Activated CD4-positive, alpha-beta memory T cell treated with anti-CD3 and anti-CD28 coated beads, Interleukin-2, amount 10 ng/mL, durations not matched to agents 7 days and 5 days (primary cell): ENCODE results near the gene GALNT10. TPM values are rescaled to one million over a fixed set of nuclear protein-coding genes. Genes with fewer than 3 reads are reported as not detected.

Experiments used
- CTCF ChIA-PET: fragments of 350-600 bp; sonication (Branson Sonifier 250); formaldehyde crosslinking; loops from one replicate; lab custom pipeline; 2021; ENCODE audit warnings: antibody characterized with exemption, inconsistent platforms; lab: Charles Lee
- POLR2A ChIA-PET: fragments of 350-600 bp; sonication (Branson Sonifier 250); formaldehyde crosslinking; loops from one replicate; lab custom pipeline; 2021; ENCODE audit warnings: antibody characterized with exemption; lab: Charles Lee
- DNase-seq: peaks from one replicate; pipeline ENCODE4 v3.0.0-alpha.2; 2020
- H3K27ac Mint-ChIP-seq: one replicate; pipeline ENCODE4 v1.8.0; 2021; ENCODE audit warnings: mild to moderate bottlenecking, mixed read lengths
- H3K27me3 Mint-ChIP-seq: one replicate; pipeline ENCODE4 v1.8.0; 2021; ENCODE audit warnings: mixed read lengths
- H3K36me3 Mint-ChIP-seq: one replicate; pipeline ENCODE4 v1.8.0; 2021; ENCODE audit warnings: low read depth, mixed read lengths
- H3K4me1 Mint-ChIP-seq: one replicate; pipeline ENCODE4 v1.8.0; 2021; ENCODE audit warnings: mixed read lengths
- H3K4me3 Mint-ChIP-seq: one replicate; pipeline ENCODE4 v1.8.0; 2021; ENCODE audit warnings: mild to moderate bottlenecking, mixed read lengths
- H3K9me3 Mint-ChIP-seq: one replicate; pipeline ENCODE4 v1.8.0; 2021; ENCODE audit warnings: mixed read lengths
- total RNA-seq, 2 experiments: library from RNA; stranded (reverse); gene quantifications; one replicate each; pipeline ENCODE4 v1.2.3, GENCODE V29; 2021

Gene GALNT10
- total RNA-seq, 2 experiments from 2014 or later, result 38.6 to 40.4 TPM

DNA sequence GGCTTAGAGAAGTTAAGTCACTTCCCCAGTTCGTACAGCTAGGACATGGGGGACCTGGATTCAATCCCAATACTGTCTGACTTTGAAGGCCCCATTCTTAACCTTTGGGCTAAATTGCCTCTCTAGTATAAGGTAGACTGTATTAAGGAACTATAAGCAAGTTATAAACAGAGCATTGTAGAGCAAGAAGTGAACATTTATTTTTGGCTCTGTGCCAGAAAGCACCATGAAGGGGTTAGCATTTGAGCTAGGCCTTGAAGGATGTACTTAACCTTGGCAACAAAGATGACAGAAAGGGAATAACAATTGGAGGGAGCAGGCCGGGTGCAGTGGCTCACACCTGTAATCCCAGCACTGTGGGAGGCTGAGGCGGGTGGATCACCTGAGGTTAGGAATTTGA, 32.8 kb downstream of the GALNT10 start:
- POLR2A ChIA-PET, result no interaction called here
- CTCF ChIA-PET, result no interaction called here
- no peak overlapping the region for H3K27ac Mint-ChIP-seq
- H3K9me3 Mint-ChIP-seq, result peaks cover 22% of the 10 kb centered on the region
- peaks cover 48% of the 10 kb centered on the region for H3K4me1 Mint-ChIP-seq
- no peak overlapping the region for H3K4me3 Mint-ChIP-seq
- no peaks in the 10 kb centered on the region for H3K27me3 Mint-ChIP-seq
- no peak for DNase-seq
- H3K36me3 Mint-ChIP-seq, result peaks cover 54% of the 10 kb centered on the region

DNA sequence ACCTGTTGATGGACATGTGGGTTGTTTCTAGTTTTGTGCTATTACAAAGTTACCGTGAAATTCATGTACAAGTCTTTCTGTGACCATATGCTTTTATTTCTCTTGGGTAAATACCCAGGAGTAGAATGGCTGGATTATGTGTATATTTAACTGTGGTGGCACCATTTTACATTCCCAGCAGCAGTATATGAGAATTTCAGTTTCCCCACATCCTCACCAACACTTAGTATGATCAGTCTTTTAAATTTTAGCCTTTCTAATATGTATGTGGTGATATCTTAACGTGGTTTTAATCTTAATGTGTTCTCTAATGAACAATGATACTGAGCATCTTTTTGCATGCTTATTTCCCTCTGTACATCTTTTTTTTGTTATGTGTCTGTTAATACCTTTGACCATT, 36.6 kb downstream of the GALNT10 start:
- Mint-ChIP-seq H3K4me1 (peaks cover 40% of the 10 kb centered on the region), H3K36me3 (peaks cover 57% of the 10 kb centered on the region), H3K9me3 (peaks cover 22% of the 10 kb centered on the region), H3K4me3 (no peak overlapping the region), H3K27me3 (no peaks in the 10 kb centered on the region), H3K27ac (no peak overlapping the region)
- POLR2A ChIA-PET, result no interaction called here
- no peak for DNase-seq
- CTCF ChIA-PET, result interaction anchor here (1.0 to 1.2 kb wide), 2 partner anchors 9 to 37 kb away, joined by 3 read pairs; no protein-coding TSS in a partner anchor

DNA sequence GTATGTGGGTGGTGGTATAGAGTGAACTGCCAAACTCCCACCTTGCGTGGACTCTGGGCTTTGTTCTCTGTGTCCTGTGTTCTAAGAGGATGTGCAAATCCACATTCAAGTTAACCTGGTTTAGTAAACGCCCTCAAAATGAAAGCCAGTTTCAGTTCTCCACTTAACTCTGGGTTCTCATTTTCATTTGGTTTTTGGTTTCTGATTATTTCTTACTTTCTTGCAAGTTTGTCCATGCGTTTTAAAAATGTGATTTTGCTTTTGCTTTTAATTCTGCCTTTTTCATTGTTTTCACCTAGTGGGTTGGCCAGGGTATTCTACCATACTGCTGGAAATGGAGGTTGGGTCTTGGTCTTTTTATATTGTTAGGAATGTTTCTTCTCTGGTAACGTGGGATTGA, 38.2 kb downstream of the GALNT10 start:
- Mint-ChIP-seq H3K4me1 (peaks cover 38% of the 10 kb centered on the region), H3K36me3 (peaks cover 52% of the 10 kb centered on the region), H3K4me3 (no peak overlapping the region), H3K27ac (peak overlapping the region; percentile 56), H3K9me3 (peaks cover 22% of the 10 kb centered on the region), H3K27me3 (no peaks in the 10 kb centered on the region)
- ChIA-PET POLR2A (no interaction called here), CTCF (no interaction called here)
- no peak for DNase-seq

DNA sequence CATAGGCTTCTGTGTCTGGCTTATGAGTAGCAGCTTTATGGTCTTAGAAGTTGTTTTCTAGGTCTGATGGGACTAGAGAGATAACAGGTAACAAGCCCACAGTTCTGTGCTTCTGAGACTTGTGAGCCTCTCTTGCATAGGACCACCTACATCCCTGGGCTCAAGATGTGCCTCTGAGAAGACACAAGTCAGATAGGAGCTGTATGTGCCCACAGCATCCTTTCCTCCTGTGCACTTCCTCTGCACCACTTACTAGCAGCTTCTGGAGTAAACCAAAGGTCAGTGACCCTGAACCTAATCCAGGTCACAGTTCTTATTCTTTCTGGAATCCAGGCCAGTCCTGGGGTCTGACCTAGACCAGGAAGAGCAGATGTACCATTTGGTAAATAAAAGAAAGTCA, 40.0 kb downstream of the GALNT10 start:
- ChIA-PET POLR2A (interaction anchor here (1.1 to 2.4 kb wide), 4 partner anchors 9 to 214 kb away, joined by 3 to 8 read pairs (median 5); partner anchors contain the start of gene GALNT10), CTCF (interaction anchor here (1.1 to 2.2 kb wide), 3 partner anchors 27 to 33 kb away, joined by 3 to 7 read pairs (median 4); no protein-coding TSS in a partner anchor)
- H3K27ac Mint-ChIP-seq, result no peak overlapping the region
- no peaks in the 10 kb centered on the region for H3K27me3 Mint-ChIP-seq
- peaks cover 22% of the 10 kb centered on the region for H3K9me3 Mint-ChIP-seq
- DNase-seq, result no peak
- peaks cover 47% of the 10 kb centered on the region for H3K4me1 Mint-ChIP-seq
- no peak overlapping the region for H3K4me3 Mint-ChIP-seq
- H3K36me3 Mint-ChIP-seq, result peaks cover 45% of the 10 kb centered on the region

DNA sequence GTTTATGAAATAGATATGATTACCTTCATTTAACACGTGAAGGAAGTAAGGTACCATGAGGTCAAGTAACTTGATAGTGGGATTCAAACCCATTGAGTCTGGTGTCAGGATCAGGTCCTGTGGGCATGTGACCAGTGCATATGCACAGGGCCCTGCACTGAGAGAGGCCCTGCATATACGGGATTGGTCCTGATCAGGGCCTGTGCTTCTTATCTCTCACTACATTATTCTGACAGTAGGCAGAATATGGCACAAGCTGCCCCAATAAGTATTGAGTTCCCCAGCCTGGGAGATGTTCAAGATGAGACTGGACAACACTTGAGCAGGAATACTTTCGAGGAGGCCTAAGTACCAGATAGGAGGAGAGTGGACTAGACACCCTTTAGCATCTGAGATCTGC, 44.0 kb downstream of the GALNT10 start:
- DNase-seq, result no peak
- H3K27me3 Mint-ChIP-seq, result no peaks in the 10 kb centered on the region
- H3K4me1 Mint-ChIP-seq, result peaks cover 45% of the 10 kb centered on the region
- no peak overlapping the region for H3K4me3 Mint-ChIP-seq
- ChIA-PET POLR2A (no interaction called here), CTCF (interaction anchor here (0.7 to 3.4 kb wide), 3 partner anchors 22 to 166 kb away, joined by 3 to 37 read pairs (median 4); no protein-coding TSS in a partner anchor)
- peaks cover 12% of the 10 kb centered on the region for H3K36me3 Mint-ChIP-seq
- H3K27ac Mint-ChIP-seq, result no peak overlapping the region
- H3K9me3 Mint-ChIP-seq, result no peaks in the 10 kb centered on the region

DNA sequence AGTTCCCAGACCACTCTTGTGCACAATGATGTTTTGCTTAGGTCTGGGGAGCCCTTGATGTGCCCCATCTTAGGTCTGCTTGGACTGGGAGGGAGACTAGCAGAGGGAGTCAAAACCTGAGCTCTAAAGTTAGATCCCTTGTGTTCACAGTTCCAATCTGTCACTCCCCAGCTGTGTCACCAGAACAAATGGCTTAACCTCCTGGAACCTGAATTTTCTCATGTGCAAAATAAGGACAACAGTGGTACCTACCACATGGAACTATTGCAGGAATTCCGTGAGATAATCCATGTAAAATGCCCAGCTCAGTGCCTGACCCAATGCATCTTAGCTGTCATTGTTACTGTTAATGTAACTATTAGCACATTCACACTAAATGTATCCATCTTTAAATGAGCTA, 45.5 kb downstream of the GALNT10 start:
- Mint-ChIP-seq H3K27ac (no peak overlapping the region), H3K9me3 (no peaks in the 10 kb centered on the region), H3K4me3 (no peak overlapping the region), H3K4me1 (peaks cover 36% of the 10 kb centered on the region), H3K27me3 (no peaks in the 10 kb centered on the region), H3K36me3 (peaks cover 4% of the 10 kb centered on the region)
- POLR2A ChIA-PET, result interaction anchor here (0.9 to 2.5 kb wide), 2 partner anchors 15 to 45 kb away, joined by 3 to 15 read pairs; partner anchors contain the start of gene GALNT10
- no peak for DNase-seq
- CTCF ChIA-PET, result interaction anchor here (0.8 to 3.9 kb wide), 15 partner anchors 10 to 262 kb away, joined by 3 to 44 read pairs (median 6); partner anchors contain the start of gene GALNT10

DNA sequence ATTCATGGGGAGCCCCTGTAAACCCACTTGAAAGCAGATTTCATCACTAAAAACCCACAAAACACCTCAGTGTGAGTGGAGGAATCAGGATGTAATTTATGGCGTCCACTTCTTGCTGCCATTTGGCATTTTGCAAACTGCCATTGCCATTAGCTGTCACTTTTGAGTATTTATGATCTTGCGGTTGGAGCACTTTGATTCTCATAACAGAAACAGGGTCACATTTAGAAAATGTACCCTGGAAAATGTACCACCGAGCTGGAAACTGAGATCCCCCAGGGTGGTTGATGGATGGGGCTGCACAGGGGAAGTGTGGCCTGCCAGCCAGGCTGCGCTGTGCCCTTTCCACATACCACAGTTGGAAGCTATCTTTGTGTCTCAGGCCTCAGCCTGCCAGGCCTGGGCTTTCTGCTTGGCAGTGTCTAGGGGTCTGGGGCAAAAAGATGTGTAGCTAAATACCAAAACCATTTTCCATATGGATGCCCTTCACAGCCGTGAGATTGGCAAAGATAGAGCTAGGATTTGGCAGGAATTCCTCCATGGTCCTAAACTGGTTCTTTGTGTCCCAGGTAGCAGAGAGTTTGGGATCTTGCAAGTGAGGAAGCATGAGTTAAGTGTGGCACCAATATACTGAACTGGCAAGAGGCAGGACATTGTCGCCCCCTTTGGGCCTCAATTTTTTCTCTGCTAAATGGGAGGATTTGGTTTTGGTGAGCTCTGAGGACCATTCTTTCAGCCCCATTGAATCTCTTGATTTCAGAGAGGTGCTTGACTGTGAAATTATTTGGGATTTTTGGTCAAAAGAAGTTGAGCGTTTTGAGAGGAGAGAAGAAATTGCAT, 46.2 kb downstream of the GALNT10 start:
- Mint-ChIP-seq H3K27me3 (no peaks in the 10 kb centered on the region), H3K4me3 (no peak overlapping the region), H3K27ac (no peak overlapping the region), H3K9me3 (no peaks in the 10 kb centered on the region), H3K4me1 (peaks cover 36% of the 10 kb centered on the region), H3K36me3 (peaks cover 4% of the 10 kb centered on the region)
- POLR2A ChIA-PET, result interaction anchor here (0.8 to 2.5 kb wide), 4 partner anchors 15 to 46 kb away, joined by 3 to 15 read pairs (median 5); partner anchors contain the start of gene GALNT10
- peak; percentile 29 for DNase-seq
- CTCF ChIA-PET, result interaction anchor here (0.8 to 3.9 kb wide), 18 partner anchors 10 to 262 kb away, joined by 3 to 44 read pairs (median 4); partner anchors contain the start of gene GALNT10

DNA sequence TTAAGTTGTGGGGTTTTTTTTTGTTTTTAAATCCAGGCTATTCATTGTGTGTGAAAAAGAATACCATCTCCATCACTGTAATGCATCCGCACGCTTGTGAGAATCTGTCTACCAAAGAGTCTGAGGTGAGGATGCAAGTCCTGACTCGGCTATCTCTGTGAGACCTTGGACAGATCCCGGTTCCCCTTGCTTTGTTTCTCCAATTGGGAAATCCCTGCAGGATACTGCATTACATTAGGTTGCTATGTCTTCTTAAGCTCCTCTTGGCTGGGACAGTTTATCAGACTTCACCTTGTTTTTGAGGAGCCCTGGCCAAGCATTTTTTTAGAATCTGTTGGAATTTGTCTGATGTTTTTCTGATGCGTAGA, 46.8 kb downstream of the GALNT10 start:
- Mint-ChIP-seq H3K27ac (no peak overlapping the region), H3K4me3 (no peak overlapping the region), H3K27me3 (no peaks in the 10 kb centered on the region), H3K36me3 (peaks cover under 1% of the 10 kb centered on the region), H3K9me3 (no peaks in the 10 kb centered on the region), H3K4me1 (peaks cover 33% of the 10 kb centered on the region)
- no peak for DNase-seq
- ChIA-PET POLR2A (interaction anchor here (0.8 to 2.5 kb wide), 3 partner anchors 16 to 46 kb away, joined by 3 to 15 read pairs (median 7); partner anchors contain the start of gene GALNT10), CTCF (interaction anchor here (0.8 to 3.9 kb wide), 15 partner anchors 11 to 263 kb away, joined by 3 to 44 read pairs (median 6); partner anchors contain the start of gene GALNT10)

DNA sequence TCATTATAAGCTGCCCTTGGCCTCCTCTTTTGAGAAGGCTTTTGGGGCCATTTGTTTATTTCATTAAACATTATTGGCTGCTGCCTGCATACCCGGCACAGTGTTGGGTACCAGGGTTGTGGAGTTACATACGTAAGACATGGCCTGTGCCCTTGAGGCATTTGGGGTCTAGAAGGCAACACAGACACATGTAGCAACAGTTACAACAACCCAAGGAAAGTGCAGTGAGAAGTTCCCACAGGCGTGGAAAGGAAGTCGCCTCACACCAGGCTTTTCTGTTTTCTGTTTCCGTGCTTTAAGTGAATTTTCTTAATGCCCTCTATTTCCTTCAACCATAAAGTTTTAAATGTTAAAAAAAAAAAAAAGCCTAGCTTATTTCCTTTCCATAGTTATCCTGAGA, 47.4 kb downstream of the GALNT10 start:
- ChIA-PET CTCF (interaction anchor here (2.4 to 3.9 kb wide), 4 partner anchors 40 to 165 kb away, joined by 8 to 44 read pairs (median 34); partner anchors contain the start of gene GALNT10), POLR2A (interaction anchor here (2.0 kb wide), 1 partner anchor 16 kb away, joined by 7 read pairs; no protein-coding TSS in a partner anchor)
- no peak for DNase-seq
- no peak overlapping the region for H3K4me3 Mint-ChIP-seq
- no peaks in the 10 kb centered on the region for H3K36me3 Mint-ChIP-seq
- no peaks in the 10 kb centered on the region for H3K9me3 Mint-ChIP-seq
- H3K27me3 Mint-ChIP-seq, result no peaks in the 10 kb centered on the region
- peaks cover 32% of the 10 kb centered on the region for H3K4me1 Mint-ChIP-seq
- H3K27ac Mint-ChIP-seq, result no peak overlapping the region

DNA sequence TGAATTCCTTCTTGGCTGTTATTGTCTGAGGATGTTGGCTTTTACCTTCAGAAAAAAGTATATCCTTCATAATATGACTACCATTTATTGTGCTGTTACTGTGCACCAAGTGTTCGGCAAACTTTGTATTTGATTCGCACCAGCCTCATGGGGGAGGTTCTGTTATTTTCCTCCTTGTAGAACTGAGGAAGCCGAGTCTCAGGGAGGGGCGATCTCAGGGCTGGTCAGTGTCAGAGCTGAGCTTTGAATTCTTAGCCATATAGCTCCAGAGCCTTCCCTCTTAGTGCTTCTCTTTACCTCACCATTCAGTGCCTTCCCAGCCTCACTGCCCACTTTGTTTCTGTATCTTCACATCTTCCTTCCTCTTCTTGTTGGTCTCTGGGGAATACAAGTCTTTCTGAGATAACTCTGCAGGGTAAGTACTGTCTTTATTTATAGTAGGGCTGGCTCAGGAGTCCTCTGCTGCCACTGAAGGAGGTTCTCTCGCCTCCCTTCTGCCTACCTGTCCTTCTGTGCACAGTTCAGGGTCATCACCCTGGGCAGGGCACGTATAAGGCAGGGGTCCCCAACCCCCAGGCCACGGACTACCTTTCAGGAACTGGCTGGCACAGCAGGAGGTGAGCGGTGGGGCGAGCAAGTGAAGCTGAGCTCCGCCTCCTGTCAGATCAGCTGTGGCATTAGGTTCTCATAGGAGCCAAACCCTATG, 48.4 kb downstream of the GALNT10 start:
- peaks cover 26% of the 10 kb centered on the region for H3K4me1 Mint-ChIP-seq
- H3K9me3 Mint-ChIP-seq, result no peaks in the 10 kb centered on the region
- H3K4me3 Mint-ChIP-seq, result no peak overlapping the region
- ChIA-PET POLR2A (interaction anchor here (2.0 kb wide), 1 partner anchor 17 kb away, joined by 7 read pairs; no protein-coding TSS in a partner anchor), CTCF (interaction anchor here (3.9 kb wide), 1 partner anchor 47 kb away, joined by 44 read pairs; the partner anchor contains the start of gene GALNT10)
- no peaks in the 10 kb centered on the region for H3K36me3 Mint-ChIP-seq
- no peaks in the 10 kb centered on the region for H3K27me3 Mint-ChIP-seq
- H3K27ac Mint-ChIP-seq, result no peak overlapping the region
- no peak for DNase-seq

DNA sequence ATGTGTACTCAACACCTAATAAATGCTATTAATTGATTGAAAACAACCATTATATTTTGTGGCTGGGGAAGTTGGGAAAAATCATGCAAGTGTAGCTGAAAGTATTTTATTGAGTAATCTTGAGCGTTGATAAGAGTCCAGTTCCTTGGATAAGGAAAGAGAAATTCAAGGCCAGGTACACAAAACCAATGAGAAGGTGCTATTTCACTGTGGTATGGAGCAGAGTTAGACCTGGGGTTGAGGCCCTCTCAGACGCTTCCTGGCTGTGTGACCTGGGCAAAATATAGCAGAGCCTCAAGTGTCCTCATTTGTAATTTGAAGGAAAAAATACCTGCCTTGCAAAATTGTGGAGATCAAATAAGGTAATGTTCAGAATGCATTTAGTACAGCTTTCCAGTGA, 50.1 kb downstream of the GALNT10 start:
- peaks cover 19% of the 10 kb centered on the region for H3K4me1 Mint-ChIP-seq
- no peaks in the 10 kb centered on the region for H3K27me3 Mint-ChIP-seq
- no peak for DNase-seq
- no peaks in the 10 kb centered on the region for H3K9me3 Mint-ChIP-seq
- no peak overlapping the region for H3K27ac Mint-ChIP-seq
- peaks cover 5% of the 10 kb centered on the region for H3K36me3 Mint-ChIP-seq
- no peak overlapping the region for H3K4me3 Mint-ChIP-seq
- ChIA-PET CTCF (interaction anchor here (1.0 kb wide), 1 partner anchor 169 kb away, joined by 3 read pairs; no protein-coding TSS in a partner anchor), POLR2A (no interaction called here)

DNA sequence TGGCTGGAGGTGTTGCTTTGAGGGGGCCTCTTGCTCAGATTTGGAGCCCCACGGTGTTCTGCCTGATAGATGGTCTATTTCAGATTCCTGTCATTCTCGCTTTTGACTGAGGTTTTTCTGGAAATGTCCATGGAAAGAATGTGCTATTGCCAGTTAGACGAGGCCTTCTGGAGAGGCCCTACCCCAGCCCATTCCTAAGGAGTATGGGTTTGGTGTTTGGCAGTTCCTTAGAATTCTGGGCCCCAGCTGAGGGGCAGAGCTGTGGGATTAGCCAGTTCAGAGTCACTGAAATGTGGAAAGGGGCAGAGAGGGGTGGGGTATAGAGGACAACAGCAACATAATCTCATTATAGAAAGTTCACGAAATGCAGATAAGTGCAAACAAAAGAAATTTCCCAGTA, 50.5 kb downstream of the GALNT10 start:
- Mint-ChIP-seq H3K27me3 (no peaks in the 10 kb centered on the region), H3K9me3 (no peaks in the 10 kb centered on the region), H3K4me1 (peaks cover 17% of the 10 kb centered on the region), H3K27ac (no peak overlapping the region), H3K36me3 (peaks cover 5% of the 10 kb centered on the region), H3K4me3 (no peak overlapping the region)
- DNase-seq, result no peak
- ChIA-PET CTCF (interaction anchor here (1.0 kb wide), 1 partner anchor 169 kb away, joined by 3 read pairs; no protein-coding TSS in a partner anchor), POLR2A (no interaction called here)
